GM18873 (cell line): ENCODE data around the gene ROS1.
"Not testable (repeated sequence)": the region's sequence is repeated elsewhere in the genome, so short reads cannot be mapped to it uniquely, and the experiment has no call there.

Source experiments
- ATAC-seq: cut with Tn5 transposase; IDR thresholded peaks from one replicate; pipeline ENCODE4 v1.9.1; 2021; ENCODE audit warnings: mild to moderate bottlenecking, moderate library complexity, moderate number of reproducible peaks; ENCODE audit not compliant: unreplicated experiment, low FRiP score

ROS1 gene

GRCh38 chr6:117425431-117426153 lies at the start of gene ROS1:
ROS1 (minus strand) TSS chr6:117425942; CDS start chr6:117425656, 286 bp downstream.
- ATAC-seq = no peak

- ATAC-seq = no peak
These were observed 47.7 kb upstream of the ROS1 start for GRCh38 chr6:117473401-117473800.

- no peak for ATAC-seq
These were observed 46.9 kb upstream of the ROS1 start for GRCh38 chr6:117472667-117473066.

- ATAC-seq = no peak
These were observed 44.0 kb upstream of the ROS1 start for GRCh38 chr6:117469791-117470190.

- ATAC-seq = no peak
These were observed 43.6 kb upstream of the ROS1 start for GRCh38 chr6:117469356-117469755.

GRCh38 chr6:117468527-117468926 lies 42.8 kb upstream of the ROS1 start:
- not testable (repeated sequence) for ATAC-seq

GRCh38 chr6:117467876-117468275 lies 42.1 kb upstream of the ROS1 start:
- no peak for ATAC-seq

GRCh38 chr6:117465691-117466090 lies 39.9 kb upstream of the ROS1 start:
- no peak for ATAC-seq

- ATAC-seq = no peak
These were observed 39.0 kb upstream of the ROS1 start for GRCh38 chr6:117464700-117465099.

GRCh38 chr6:117463762-117464665 lies 38.3 kb upstream of the ROS1 start:
- ATAC-seq = no peak

- no peak for ATAC-seq
These were observed 33.6 kb upstream of the ROS1 start for GRCh38 chr6:117459204-117459944.

- no peak for ATAC-seq
These were observed 31.3 kb upstream of the ROS1 start for GRCh38 chr6:117456998-117457397.

- no peak for ATAC-seq
These were observed 30.5 kb upstream of the ROS1 start for GRCh38 chr6:117456250-117456649.

- ATAC-seq = no peak
These were observed 25.9 kb upstream of the ROS1 start for GRCh38 chr6:117451671-117452070.

GRCh38 chr6:117449549-117450439 lies 24.1 kb upstream of the ROS1 start:
- ATAC-seq = no peak

GRCh38 chr6:117448732-117449485 lies 23.2 kb upstream of the ROS1 start:
- no peak for ATAC-seq

GRCh38 chr6:117448011-117448410 lies 22.3 kb upstream of the ROS1 start:
- no peak for ATAC-seq

- ATAC-seq = no peak
These were observed 21.1 kb upstream of the ROS1 start for GRCh38 chr6:117446861-117447260.

- no peak for ATAC-seq
These were observed 18.9 kb upstream of the ROS1 start for GRCh38 chr6:117444600-117444999.
